Panc1 (cell line): ENCODE measurements around the gene NDUFAF7. TPM values are rescaled to one million over a fixed set of nuclear protein-coding genes. Genes with fewer than 3 reads are reported as not detected.

Experiments
- ATAC-seq: fragments of 200-7000 bp; cut with Tn5 transposase; 2 replicates; pipeline ENCODE4 v1.9.1; 2020; ENCODE audit warnings: mild to moderate bottlenecking, moderate library complexity
- BruUV-seq: library from RNA; stranded (reverse); fragments of 400-500 nt; replicated peaks from 2 replicates; lab custom pipeline; 2021; lab: Mats Ljungman, UMichigan
- CTCF ChIA-PET: fragments of 300-600 bp; sonication (Branson Sonifier 250); formaldehyde crosslinking; loops from one replicate; lab custom pipeline; 2022; ENCODE audit warnings: antibody characterized with exemption; lab: Charles Lee
- POLR2A ChIA-PET: fragments of 300-600 bp; sonication (Branson Sonifier 250); formaldehyde crosslinking; loops from one replicate; lab custom pipeline; 2022; ENCODE audit warnings: antibody characterized with exemption; lab: Charles Lee
- DNase-seq: peaks from one replicate; pipeline ENCODE4 v3.0.0-alpha.2; 2010; ENCODE audit warnings: low read depth, low spot score
- H3K27ac ChIP-seq: 2 replicates; pipeline ENCODE4 v1.5.1; 2011; ENCODE audit warnings: mild to moderate bottlenecking, low read length, inconsistent platforms
- H3K27me3 ChIP-seq: fragments of 200-500 bp; sonication (Bioruptor generic); 2 replicates; pipeline ENCODE4 v1.6.0; 2014; ENCODE audit warnings: low read length, inconsistent platforms; ENCODE audit not compliant: control insufficient read depth, insufficient read depth
- H3K36me3 ChIP-seq: fragments of 200-500 bp; sonication (Bioruptor generic); 2 replicates; pipeline ENCODE4 v1.5.1; 2014; ENCODE audit warnings: inconsistent platforms, mild to moderate bottlenecking, low read length, moderate library complexity; ENCODE audit not compliant: control insufficient read depth, insufficient read depth
- H3K4me1 ChIP-seq: 2 replicates; pipeline ENCODE4 v1.5.1; 2011; ENCODE audit warnings: inconsistent platforms, mild to moderate bottlenecking, low read length, moderate library complexity; ENCODE audit not compliant: control insufficient read depth, insufficient read depth
- H3K4me3 ChIP-seq, 2 experiments: 2 replicates each; pipeline ENCODE4 v1.5.1; 2011 to 2012; ENCODE audit warnings: low read depth in 2 of 2, low read length in 2 of 2, mild to moderate bottlenecking in 2 of 2, inconsistent platforms in 1 of 2, moderate library complexity in 1 of 2
- H3K9me3 ChIP-seq: fragments of 200-500 bp; sonication (Bioruptor generic); 2 replicates; pipeline ENCODE4 v1.5.1; 2014; ENCODE audit warnings: low read depth, mild to moderate bottlenecking, inconsistent platforms, low read length, moderate library complexity; ENCODE audit not compliant: control insufficient read depth, insufficient read depth
- CTCF ChIP-seq: fragments of 450-650 bp; IDR thresholded peaks from 2 replicates; pipeline ENCODE4 v1.5.1; 2017; ENCODE audit warnings: mild to moderate bottlenecking
- POLR2AphosphoS5 ChIP-seq: IDR thresholded peaks from 2 replicates; pipeline ENCODE4 v1.6.1; 2012; ENCODE audit warnings: mild to moderate bottlenecking, low read depth, low read length, moderate library complexity
- REST ChIP-seq, 2 experiments: IDR thresholded peaks; 2 replicates each; pipeline ENCODE4 v1.6.1; 2011 to 2012; ENCODE audit warnings: low read depth in 2 of 2, control low read depth in 1 of 2, low read length in 1 of 2, mild to moderate bottlenecking in 1 of 2, moderate library complexity in 1 of 2; ENCODE audit not compliant: insufficient read depth in 1 of 2
- SIN3A ChIP-seq: IDR thresholded peaks from 2 replicates; pipeline ENCODE4 v1.6.1; 2012; ENCODE audit warnings: low read depth, mild to moderate bottlenecking, low read length, moderate library complexity, borderline replicate concordance; ENCODE audit not compliant: insufficient read depth
- TCF7L2 ChIP-seq: IDR thresholded peaks from 2 replicates; pipeline ENCODE4 v1.6.1; 2011; ENCODE audit warnings: mild to moderate bottlenecking, low read depth, low read length, inconsistent platforms
- in situ Hi-C: cut with HindIII; loops from 2 replicates; pipeline ENCODE4 v1.10.0; 2016; ENCODE audit warnings: low sequenced_read_pairs, low pct_unique_long_range_greater_than_20kb
- intact Hi-C: fragments of 100-400 bp; cut with micrococcal nuclease; formaldehyde crosslinking; loops from one replicate; pipeline ENCODE4 v1.10.0; 2022; ENCODE audit not compliant: unreplicated experiment
- total RNA-seq: library from RNA; stranded (reverse); gene quantifications from one replicate; pipeline ENCODE4 v1.2.1, GENCODE V29; 2021; ENCODE audit not compliant: unreplicated experiment

Gene NDUFAF7
- total RNA-seq, 1 experiment from 2014 or later: 17.7 TPM

GRCh38 chr2:37244755-37245154, 13.3 kb downstream of the NDUFAF7 start:
- intact Hi-C loops: no loop called here
- H3K9me3 ChIP-seq: no peaks in the 10 kb centered on the region
- no peak overlapping the region for H3K4me3 ChIP-seq
- in situ Hi-C loops: no loop called here
- no peak for TF ChIP-seq CTCF
- TF ChIP-seq SIN3A: no peak
- TF ChIP-seq REST (IDR thresholded peaks at IDR 0.05; ENCODE audit: insufficient read depth in 1 of 2, low read depth in 2 of 2, low read length in 1 of 2): no peak
- TF ChIP-seq POLR2AphosphoS5: no peak
- TF ChIP-seq TCF7L2: no peak
- POLR2A ChIA-PET: no interaction called here
- no peak for ATAC-seq
- peaks cover 47% of the 10 kb centered on the region for H3K36me3 ChIP-seq
- no peaks in the 10 kb centered on the region for H3K27me3 ChIP-seq
- H3K4me1 ChIP-seq: no peaks in the 10 kb centered on the region
- H3K27ac ChIP-seq: no peak overlapping the region
- no peak for DNase-seq
- no TSS peak for BruUV-seq
- CTCF ChIA-PET: no interaction called here

- BruUV-seq: no TSS peak
- in situ Hi-C loops: no loop called here
- no peak for DNase-seq
- POLR2A ChIA-PET: no interaction called here
- H3K9me3 ChIP-seq: no peaks in the 10 kb centered on the region
- no peaks in the 10 kb centered on the region for H3K27me3 ChIP-seq
- no peak for ATAC-seq
- H3K4me1 ChIP-seq: no peaks in the 10 kb centered on the region
- no peak overlapping the region for H3K27ac ChIP-seq
- H3K4me3 ChIP-seq: no peak overlapping the region
- intact Hi-C loops: no loop called here
- TF ChIP-seq POLR2AphosphoS5 (no peak), CTCF (no peak), SIN3A (no peak), REST (IDR thresholded peaks at IDR 0.05; ENCODE audit: insufficient read depth in 1 of 2, low read depth in 2 of 2, low read length in 1 of 2) (no peak), TCF7L2 (no peak)
- H3K36me3 ChIP-seq: peaks cover 47% of the 10 kb centered on the region
- CTCF ChIA-PET: no interaction called here
Observed at GRCh38 chr2:37246205-37246604, 14.7 kb downstream of the NDUFAF7 start.
